ENCODE results near the gene NHSL1.

Gene NHSL1

GRCh38 chr6:138493413-138493812, 5.9 kb downstream of the NHSL1 start:
- DNase-seq (ENCODE audit: low read depth in 2 of 2) = no peak

- DNase-seq (ENCODE audit: low read depth in 2 of 2) = no peak
Measured at GRCh38 chr6:138492871-138493270, 6.4 kb downstream of the NHSL1 start.

GRCh38 chr6:138492113-138492512, 7.2 kb downstream of the NHSL1 start:
- no peak for DNase-seq (ENCODE audit: low read depth in 2 of 2)

GRCh38 chr6:138491017-138491416, 8.3 kb downstream of the NHSL1 start:
- DNase-seq (ENCODE audit: low read depth in 2 of 2) = no peak

- DNase-seq (ENCODE audit: low read depth in 2 of 2) = no peak
Measured at GRCh38 chr6:138489846-138490245, 9.4 kb downstream of the NHSL1 start.

GRCh38 chr6:138487102-138487604, 12.1 kb downstream of the NHSL1 start:
- DNase-seq (ENCODE audit: low read depth in 2 of 2) = no peak

- DNase-seq (ENCODE audit: low read depth in 2 of 2) = no peak
Measured at GRCh38 chr6:138486249-138487101, 12.8 kb downstream of the NHSL1 start.

GRCh38 chr6:138485586-138486248, 13.6 kb downstream of the NHSL1 start:
- no peak for DNase-seq (ENCODE audit: low read depth in 2 of 2)

GRCh38 chr6:138485005-138485545, 14.2 kb downstream of the NHSL1 start:
- DNase-seq (ENCODE audit: low read depth in 2 of 2) = no peak

GRCh38 chr6:138484018-138484731, 15.1 kb downstream of the NHSL1 start:
- DNase-seq (ENCODE audit: low read depth in 2 of 2) = no peak

GRCh38 chr6:138482816-138483215, 16.5 kb downstream of the NHSL1 start:
- DNase-seq (ENCODE audit: low read depth in 2 of 2) = no peak

GRCh38 chr6:138480279-138480949, 18.9 kb downstream of the NHSL1 start:
- DNase-seq (ENCODE audit: low read depth in 2 of 2) = no peak

- DNase-seq (ENCODE audit: low read depth in 2 of 2) = no peak
Measured at GRCh38 chr6:138477913-138478539, 21.3 kb downstream of the NHSL1 start.

GRCh38 chr6:138476116-138476515, 23.2 kb downstream of the NHSL1 start:
- DNase-seq (ENCODE audit: low read depth in 2 of 2) = no peak

GRCh38 chr6:138473144-138473543, 26.1 kb downstream of the NHSL1 start:
- no peak for DNase-seq (ENCODE audit: low read depth in 2 of 2)

- DNase-seq (ENCODE audit: low read depth in 2 of 2) = no peak
Measured at GRCh38 chr6:138468320-138469015, 30.8 kb downstream of the NHSL1 start.

- DNase-seq (ENCODE audit: low read depth in 2 of 2) = no peak
Measured at GRCh38 chr6:138467901-138468300, 31.4 kb downstream of the NHSL1 start.

- no peak for DNase-seq (ENCODE audit: low read depth in 2 of 2)
Measured at GRCh38 chr6:138465007-138465645, 34.2 kb downstream of the NHSL1 start.

GRCh38 chr6:138464085-138464484, 35.2 kb downstream of the NHSL1 start:
- no peak for DNase-seq (ENCODE audit: low read depth in 2 of 2)

- no peak for DNase-seq (ENCODE audit: low read depth in 2 of 2)
Measured at GRCh38 chr6:138461647-138462046, 37.6 kb downstream of the NHSL1 start.

Measured in stimulated activated CD4-positive, alpha-beta T cell treated with anti-CD3 and anti-CD28 coated beads, Interleukin-1b, Interleukin-23, amount 100 ng/mL, for 1 hour (primary cell).